BJ (cell line): ENCODE measurements around the gene SCGB3A1. TPM values are rescaled to one million over a fixed set of nuclear protein-coding genes. Genes with fewer than 3 reads are reported as not detected.

Experiments
- CTCF ChIA-PET: fragments of 350-600 bp; formaldehyde crosslinking; extraction: SDS; loops from one replicate; lab custom pipeline; 2021; ENCODE audit warnings: antibody characterized with exemption, inconsistent platforms; lab: Yijun Ruan, JAX
- POLR2A ChIA-PET: fragments of 300-600 bp; sonication (Branson Sonifier 250); formaldehyde crosslinking; extraction: SDS; loops from one replicate; lab custom pipeline; 2021; ENCODE audit warnings: antibody characterized with exemption; lab: Charles Lee
- DNase-seq: peaks from one replicate; pipeline ENCODE4 v3.0.0-alpha.2; 2011; ENCODE audit warnings: low read depth
- H3K27me3 ChIP-seq: 2 replicates; pipeline ENCODE4 v1.6.0; 2011; ENCODE audit warnings: low read length; ENCODE audit not compliant: control insufficient read depth, insufficient read depth
- H3K36me3 ChIP-seq: 2 replicates; pipeline ENCODE4 v1.5.1; 2011; ENCODE audit warnings: low read length; ENCODE audit not compliant: control insufficient read depth, insufficient read depth
- H3K4me3 ChIP-seq: 2 replicates; pipeline ENCODE4 v1.5.1; 2011; ENCODE audit warnings: low read depth, mild to moderate bottlenecking, control low read depth, low read length
- polyA plus RNA-seq: library from polyadenylated mRNA; depleted of rRNA; stranded (reverse); fragments of >200 nt; gene quantifications from 2 replicates; pipeline ENCODE4 v1.2.3, GENCODE V29; 2011
- TF ChIP-seq, protein P1 (sequence below): IDR thresholded peaks from 2 replicates; pipeline ENCODE4 v1.5.1; 2011; ENCODE audit warnings: low read depth, mild to moderate bottlenecking, control low read depth, inconsistent platforms, low read length, moderate library complexity; ENCODE audit not compliant: insufficient read depth

The SCGB3A1 gene
- polyA plus RNA-seq, 1 experiment = not detected

DNA sequence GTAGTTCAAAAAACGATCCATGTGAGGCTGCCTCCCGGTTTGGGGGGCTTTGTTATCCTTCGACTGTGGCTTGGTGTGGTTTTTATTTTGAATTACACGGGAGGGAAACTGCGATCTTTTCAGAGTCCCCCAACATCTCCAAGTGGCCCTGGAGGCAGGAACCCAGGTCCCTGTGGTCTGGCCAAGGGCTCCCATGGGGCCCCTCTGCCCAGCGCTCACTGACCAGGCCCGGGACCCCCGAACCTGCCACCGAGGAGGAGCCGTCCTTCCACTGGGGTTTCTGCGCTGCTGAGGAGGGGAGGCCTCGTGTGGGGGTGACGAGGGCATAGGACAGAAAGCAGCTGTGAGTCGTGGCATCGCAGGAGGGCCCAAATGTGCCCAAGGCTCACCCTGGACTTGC, 18.1 kb upstream of the SCGB3A1 start:
- Histone ChIP-seq H3K27me3 (no peaks in the 10 kb centered on the region), H3K36me3 (no peaks in the 10 kb centered on the region), H3K4me3 (no peak overlapping the region)
- ChIA-PET CTCF (interaction anchor here (2.2 kb wide), 1 partner anchor 10 kb away, joined by 9 read pairs; no protein-coding TSS in a partner anchor), POLR2A (no interaction called here)
- no peak for DNase-seq
- TF ChIP-seq, protein P1, sequence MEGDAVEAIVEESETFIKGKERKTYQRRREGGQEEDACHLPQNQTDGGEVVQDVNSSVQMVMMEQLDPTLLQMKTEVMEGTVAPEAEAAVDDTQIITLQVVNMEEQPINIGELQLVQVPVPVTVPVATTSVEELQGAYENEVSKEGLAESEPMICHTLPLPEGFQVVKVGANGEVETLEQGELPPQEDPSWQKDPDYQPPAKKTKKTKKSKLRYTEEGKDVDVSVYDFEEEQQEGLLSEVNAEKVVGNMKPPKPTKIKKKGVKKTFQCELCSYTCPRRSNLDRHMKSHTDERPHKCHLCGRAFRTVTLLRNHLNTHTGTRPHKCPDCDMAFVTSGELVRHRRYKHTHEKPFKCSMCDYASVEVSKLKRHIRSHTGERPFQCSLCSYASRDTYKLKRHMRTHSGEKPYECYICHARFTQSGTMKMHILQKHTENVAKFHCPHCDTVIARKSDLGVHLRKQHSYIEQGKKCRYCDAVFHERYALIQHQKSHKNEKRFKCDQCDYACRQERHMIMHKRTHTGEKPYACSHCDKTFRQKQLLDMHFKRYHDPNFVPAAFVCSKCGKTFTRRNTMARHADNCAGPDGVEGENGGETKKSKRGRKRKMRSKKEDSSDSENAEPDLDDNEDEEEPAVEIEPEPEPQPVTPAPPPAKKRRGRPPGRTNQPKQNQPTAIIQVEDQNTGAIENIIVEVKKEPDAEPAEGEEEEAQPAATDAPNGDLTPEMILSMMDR = no peak

DNA sequence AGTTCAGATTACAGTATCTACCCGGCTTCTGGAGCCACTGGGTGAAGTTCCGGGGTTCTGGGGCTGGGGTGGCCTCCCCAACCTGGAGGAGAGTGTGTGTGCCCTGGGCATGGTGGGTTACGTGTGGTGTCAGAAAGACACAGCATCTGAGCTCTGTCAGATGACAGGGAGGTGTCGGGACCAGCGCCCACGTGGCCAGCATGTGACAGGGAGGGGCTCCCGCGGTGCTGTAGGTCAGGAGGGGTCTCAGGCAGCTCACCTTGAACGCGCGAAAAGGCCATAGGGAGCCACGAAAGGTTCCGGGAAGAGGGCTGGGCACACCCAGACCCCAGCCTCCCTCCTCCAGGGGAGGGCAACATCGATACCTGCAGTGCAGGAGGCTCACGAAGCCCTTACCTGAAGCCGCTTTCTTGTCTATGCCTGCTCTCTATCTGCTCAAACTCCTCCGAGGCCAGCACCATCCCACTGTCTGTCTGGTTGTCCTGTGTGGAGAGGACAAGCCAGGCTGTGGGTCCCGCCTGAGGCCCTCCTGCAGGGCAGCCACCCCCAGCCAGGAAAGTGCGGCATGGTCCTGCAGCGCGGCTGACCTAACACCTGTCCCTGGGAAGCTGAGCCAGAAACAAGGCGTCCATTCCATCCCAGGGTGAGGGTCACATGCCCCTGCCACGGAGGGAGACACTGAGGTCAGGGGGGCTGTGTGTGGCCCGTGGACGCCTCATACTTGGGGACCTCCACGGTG, 17.4 kb upstream of the SCGB3A1 start:
- Histone ChIP-seq H3K36me3 (no peaks in the 10 kb centered on the region), H3K4me3 (no peak overlapping the region), H3K27me3 (no peaks in the 10 kb centered on the region)
- DNase-seq = no peak
- POLR2A ChIA-PET = no interaction called here
- CTCF ChIA-PET = interaction anchor here (2.2 kb wide), 1 partner anchor 10 kb away, joined by 9 read pairs; no protein-coding TSS in a partner anchor
- TF ChIP-seq, protein P1 = no peak

DNA sequence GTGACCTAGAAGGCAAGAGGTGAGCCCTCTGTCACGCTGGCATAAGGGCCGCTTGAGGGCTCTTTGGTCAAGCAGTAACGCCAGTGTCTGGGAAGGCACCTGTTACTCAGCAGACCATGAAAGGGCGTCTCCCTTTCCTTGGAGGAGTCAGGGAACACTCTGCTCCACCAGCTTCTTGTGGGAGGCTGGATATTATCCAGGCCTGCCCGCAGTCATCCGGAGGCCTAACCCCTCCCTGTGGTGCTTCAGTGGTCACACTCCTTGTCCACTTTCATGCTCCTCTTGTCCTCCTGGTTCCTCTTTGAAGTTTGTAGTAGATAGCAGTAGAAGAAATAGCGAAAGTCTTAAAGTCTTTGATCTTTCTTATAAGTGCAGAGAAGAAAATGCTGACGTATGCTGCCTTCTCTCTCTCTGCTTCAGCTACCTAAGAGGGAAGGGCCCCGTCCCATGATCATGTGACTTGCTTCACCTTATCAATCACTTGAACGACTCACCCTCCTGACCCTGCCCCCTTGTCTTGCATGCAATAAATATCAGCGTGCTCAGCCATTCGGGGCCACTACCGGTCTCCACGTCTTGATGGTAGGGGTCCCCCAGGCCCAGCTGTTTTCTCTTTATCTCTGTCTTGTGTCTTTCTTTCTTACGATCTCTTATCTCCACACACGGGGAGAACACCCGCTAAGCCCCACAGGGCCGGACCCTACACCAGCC, 16.7 kb upstream of the SCGB3A1 start:
- CTCF ChIA-PET = interaction anchor here (0.6 to 3.9 kb wide), 3 partner anchors 11 to 314 kb away, joined by 3 to 19 read pairs (median 9); no protein-coding TSS in a partner anchor

DNA sequence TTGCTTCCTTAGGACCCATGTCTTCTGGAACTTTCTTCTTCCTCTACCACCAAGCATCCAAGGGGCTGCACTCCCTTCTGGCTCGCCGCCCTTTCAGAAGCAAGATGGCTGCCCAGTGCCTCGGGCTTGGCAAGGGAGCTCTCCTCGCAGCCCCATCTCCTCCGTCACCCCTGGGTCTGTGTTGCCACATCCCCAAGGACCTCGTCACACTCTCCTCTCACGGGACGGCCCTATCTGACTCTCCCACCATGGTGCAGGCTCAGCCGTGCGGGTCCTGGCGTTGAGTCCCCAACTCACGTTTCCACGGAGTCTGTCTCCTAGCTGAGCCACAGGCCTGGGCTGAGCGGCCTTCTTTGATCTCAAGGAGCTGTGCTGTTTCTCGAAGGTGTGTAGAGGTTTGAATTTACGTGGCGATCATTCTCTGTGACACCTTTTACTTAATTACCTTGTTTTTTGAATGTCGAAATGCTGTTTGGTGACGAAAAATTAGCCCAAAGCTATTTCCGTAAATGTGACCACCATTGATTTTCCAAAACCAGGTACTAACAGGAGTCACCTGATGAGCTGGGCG, 15.0 kb upstream of the SCGB3A1 start:
- ChIA-PET CTCF (interaction anchor here (0.5 to 3.9 kb wide), 20 partner anchors 9 to 312 kb away, joined by 3 to 19 read pairs (median 4); no protein-coding TSS in a partner anchor), POLR2A (no interaction called here)
- TF ChIP-seq, protein P1 = no peak
- DNase-seq = no peak
- Histone ChIP-seq H3K27me3 (no peaks in the 10 kb centered on the region), H3K4me3 (no peak overlapping the region), H3K36me3 (no peaks in the 10 kb centered on the region)

More for the DNA sequence above, 16.7 kb upstream of the SCGB3A1 start:
- H3K36me3 ChIP-seq = no peaks in the 10 kb centered on the region
- DNase-seq = no peak
- H3K4me3 ChIP-seq = no peak overlapping the region
- POLR2A ChIA-PET = no interaction called here
- no peaks in the 10 kb centered on the region for H3K27me3 ChIP-seq
- TF ChIP-seq, protein P1 = no peak
